ENCODE results near the gene RGS3. TPM values are rescaled to one million over a fixed set of nuclear protein-coding genes. Genes with fewer than 3 reads are reported as not detected.

Gene RGS3
- total and polyA plus RNA-seq, 2 experiments from 2014 or later: 44.5 to 48.6 TPM

- no peaks in the 10 kb centered on the region for H3F3A ChIP-seq (ENCODE audit: insufficient read depth)
- H3K36me3 ChIP-seq (ENCODE audit: low read depth): no peaks in the 10 kb centered on the region
- H3K9me2 ChIP-seq (ENCODE audit: insufficient read depth): no peaks in the 10 kb centered on the region
- no peak overlapping the region for H2AFZ ChIP-seq
- H3K4me1 ChIP-seq (ENCODE audit: insufficient read depth): no peaks in the 10 kb centered on the region
- no peak overlapping the region for H3K4me3 ChIP-seq
- WGBS, 2 experiments (ENCODE audit: low coverage in 1 of 2, low lambda C conversion rate in 2 of 2, missing lambda C conversion rate in 2 of 2): 62 to 78% methylated on average over 6 of the region's 6 CpGs
- H3K4me2 ChIP-seq (ENCODE audit: unreplicated experiment): no peak overlapping the region
- no peaks in the 10 kb centered on the region for H3K9me3 ChIP-seq (ENCODE audit: low read depth)
- H3K27ac ChIP-seq: no peak overlapping the region
- DNase-seq: no peak
- H3K79me2 ChIP-seq (ENCODE audit: insufficient read depth): no peaks in the 10 kb centered on the region
- no peaks in the 10 kb centered on the region for H4K20me1 ChIP-seq (ENCODE audit: insufficient read depth)
- no peak overlapping the region for H3K9ac ChIP-seq
- in situ Hi-C loops (cut with MboI): no loop called here
- H3K27me3 ChIP-seq (replicated peaks; ENCODE audit: insufficient read depth): no peaks in the 10 kb centered on the region
- TF ChIP-seq EZH2 (IDR thresholded peaks at IDR 0.05; ENCODE audit: insufficient read depth, poor library complexity, severe bottlenecking) (no peak), EZH2phosphoT487 (IDR thresholded peaks at IDR 0.05; ENCODE audit: insufficient read depth, low read depth) (no peak)
Measured at GRCh38 chr9:113471566-113471965, 8.0 kb downstream of the RGS3 start.

DNA sequence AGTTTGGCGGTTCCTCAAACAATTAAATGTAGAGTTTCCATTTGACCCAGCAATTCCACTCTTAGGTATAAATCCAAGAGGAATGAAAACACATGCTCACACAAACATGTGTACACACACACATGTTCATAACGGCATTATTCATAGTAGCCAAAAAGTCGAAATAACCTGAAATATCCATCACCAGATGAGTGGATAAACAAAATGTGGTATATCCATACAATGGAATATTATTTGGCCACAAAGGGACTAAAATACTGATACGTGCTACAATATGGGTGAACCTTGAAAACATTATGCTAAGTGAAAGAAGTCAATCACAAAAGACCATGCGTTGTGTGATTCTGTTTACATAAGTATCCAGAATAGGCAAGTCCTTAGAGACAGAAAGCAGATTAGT, 8.7 kb downstream of the RGS3 start:
- H4K20me1 ChIP-seq (ENCODE audit: insufficient read depth): no peaks in the 10 kb centered on the region
- H3K4me3 ChIP-seq: no peak overlapping the region
- in situ Hi-C loops (cut with MboI): no loop called here
- WGBS, 2 experiments (ENCODE audit: low coverage in 1 of 2, low lambda C conversion rate in 2 of 2, missing lambda C conversion rate in 2 of 2): 83% methylated on average over 5 of the region's 5 CpGs
- H3K9ac ChIP-seq: no peak overlapping the region
- H3K36me3 ChIP-seq (ENCODE audit: low read depth): no peaks in the 10 kb centered on the region
- H3K27me3 ChIP-seq (replicated peaks; ENCODE audit: insufficient read depth): no peaks in the 10 kb centered on the region
- H3K27ac ChIP-seq: no peak overlapping the region
- no peaks in the 10 kb centered on the region for H3K4me1 ChIP-seq (ENCODE audit: insufficient read depth)
- H3K9me2 ChIP-seq (ENCODE audit: insufficient read depth): no peaks in the 10 kb centered on the region
- H3K79me2 ChIP-seq (ENCODE audit: insufficient read depth): no peaks in the 10 kb centered on the region
- no peaks in the 10 kb centered on the region for H3K9me3 ChIP-seq (ENCODE audit: low read depth)
- DNase-seq: no peak
- H2AFZ ChIP-seq: no peak overlapping the region
- no peaks in the 10 kb centered on the region for H3F3A ChIP-seq (ENCODE audit: insufficient read depth)
- H3K4me2 ChIP-seq (ENCODE audit: unreplicated experiment): no peak overlapping the region
- TF ChIP-seq EZH2phosphoT487 (IDR thresholded peaks at IDR 0.05; ENCODE audit: insufficient read depth, low read depth) (no peak), EZH2 (IDR thresholded peaks at IDR 0.05; ENCODE audit: insufficient read depth, poor library complexity, severe bottlenecking) (no peak)

DNA sequence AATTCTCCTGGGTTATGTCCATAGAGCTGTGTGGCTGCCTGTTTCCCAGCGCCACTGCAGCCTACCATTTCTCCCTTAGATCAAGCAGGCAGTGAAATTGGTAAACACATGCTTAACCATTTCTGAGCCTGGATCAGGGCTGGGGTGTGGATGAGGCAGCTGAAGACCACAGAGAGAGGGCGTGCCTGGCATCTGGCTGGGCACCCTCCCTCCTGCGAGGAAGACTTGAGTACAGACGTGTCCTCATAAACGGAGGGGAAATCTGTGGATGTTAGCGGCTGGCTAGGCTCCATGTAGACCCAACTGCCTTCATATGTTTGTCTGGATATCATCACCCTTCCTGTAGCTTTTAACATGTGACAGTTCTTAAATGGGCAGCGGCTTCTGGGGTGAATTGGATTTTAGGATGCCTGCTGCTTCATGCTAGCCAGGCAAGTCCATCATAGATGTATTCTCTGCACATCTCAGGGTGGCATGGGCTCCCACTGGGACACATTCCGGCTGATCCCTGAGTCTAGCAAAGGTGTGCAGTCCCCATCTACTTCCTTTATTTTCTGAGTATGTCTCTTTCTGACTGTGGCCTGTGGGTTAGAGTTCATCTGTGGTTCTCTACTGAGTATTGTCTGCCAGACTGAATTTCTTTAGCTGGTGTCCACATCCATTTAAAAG, 11.0 kb downstream of the RGS3 start:
- no peaks in the 10 kb centered on the region for H3F3A ChIP-seq (ENCODE audit: insufficient read depth)
- H3K9me2 ChIP-seq (ENCODE audit: insufficient read depth): no peaks in the 10 kb centered on the region
- TF ChIP-seq EZH2phosphoT487 (IDR thresholded peaks at IDR 0.05; ENCODE audit: insufficient read depth, low read depth) (no peak), EZH2 (IDR thresholded peaks at IDR 0.05; ENCODE audit: insufficient read depth, poor library complexity, severe bottlenecking) (no peak)
- H3K9me3 ChIP-seq (ENCODE audit: low read depth): no peaks in the 10 kb centered on the region
- in situ Hi-C loops (cut with MboI): no loop called here
- 58 to 59% methylated on average over 8 of the region's 8 CpGs for WGBS, 2 experiments (ENCODE audit: low coverage in 1 of 2, low lambda C conversion rate in 2 of 2, missing lambda C conversion rate in 2 of 2)
- no peaks in the 10 kb centered on the region for H3K36me3 ChIP-seq (ENCODE audit: low read depth)
- H4K20me1 ChIP-seq (ENCODE audit: insufficient read depth): no peaks in the 10 kb centered on the region
- no peaks in the 10 kb centered on the region for H3K4me1 ChIP-seq (ENCODE audit: insufficient read depth)
- H3K79me2 ChIP-seq (ENCODE audit: insufficient read depth): no peaks in the 10 kb centered on the region
- DNase-seq: no peak
- H3K27ac ChIP-seq: no peak overlapping the region
- no peak overlapping the region for H3K9ac ChIP-seq
- no peak overlapping the region for H2AFZ ChIP-seq
- no peaks in the 10 kb centered on the region for H3K27me3 ChIP-seq (replicated peaks; ENCODE audit: insufficient read depth)
- no peak overlapping the region for H3K4me3 ChIP-seq
- H3K4me2 ChIP-seq (ENCODE audit: unreplicated experiment): no peak overlapping the region

GRCh38 chr9:113475031-113475430, 11.5 kb downstream of the RGS3 start:
- in situ Hi-C loops (cut with MboI): no loop called here
- no peaks in the 10 kb centered on the region for H3K9me3 ChIP-seq (ENCODE audit: low read depth)
- DNase-seq: no peak
- H2AFZ ChIP-seq: no peak overlapping the region
- no peak overlapping the region for H3K27ac ChIP-seq
- no peaks in the 10 kb centered on the region for H3F3A ChIP-seq (ENCODE audit: insufficient read depth)
- H3K4me1 ChIP-seq (ENCODE audit: insufficient read depth): no peaks in the 10 kb centered on the region
- H3K4me2 ChIP-seq (ENCODE audit: unreplicated experiment): no peak overlapping the region
- no peaks in the 10 kb centered on the region for H3K36me3 ChIP-seq (ENCODE audit: low read depth)
- 69 to 73% methylated on average over 2 of the region's 2 CpGs for WGBS, 2 experiments (ENCODE audit: low coverage in 1 of 2, low lambda C conversion rate in 2 of 2, missing lambda C conversion rate in 2 of 2)
- no peak overlapping the region for H3K4me3 ChIP-seq
- TF ChIP-seq EZH2phosphoT487 (IDR thresholded peaks at IDR 0.05; ENCODE audit: insufficient read depth, low read depth) (no peak), EZH2 (IDR thresholded peaks at IDR 0.05; ENCODE audit: insufficient read depth, poor library complexity, severe bottlenecking) (no peak)
- no peaks in the 10 kb centered on the region for H3K79me2 ChIP-seq (ENCODE audit: insufficient read depth)
- no peaks in the 10 kb centered on the region for H3K9me2 ChIP-seq (ENCODE audit: insufficient read depth)
- no peaks in the 10 kb centered on the region for H4K20me1 ChIP-seq (ENCODE audit: insufficient read depth)
- H3K9ac ChIP-seq: no peak overlapping the region
- H3K27me3 ChIP-seq (replicated peaks; ENCODE audit: insufficient read depth): no peaks in the 10 kb centered on the region

All from GM23248 (cell line).